Activated naive CD4-positive, alpha-beta T cell treated with anti-CD3 and anti-CD28 coated beads, Interleukin-2, amount 10 ng/mL, durations not matched to agents 5 hours and 36 hours (primary cell): Measurements from ENCODE around the gene CD8A. TPM values are rescaled to one million over a fixed set of nuclear protein-coding genes. Genes with fewer than 3 reads are reported as not detected.

Experiments
- total RNA-seq, 2 experiments: library from RNA; stranded (reverse); gene quantifications; one replicate each; pipeline ENCODE4 v1.2.3, GENCODE V29; 2021

The CD8A gene
- total RNA-seq = 1 to 10 TPM; 6.5 to 7.1 TPM

DNA sequence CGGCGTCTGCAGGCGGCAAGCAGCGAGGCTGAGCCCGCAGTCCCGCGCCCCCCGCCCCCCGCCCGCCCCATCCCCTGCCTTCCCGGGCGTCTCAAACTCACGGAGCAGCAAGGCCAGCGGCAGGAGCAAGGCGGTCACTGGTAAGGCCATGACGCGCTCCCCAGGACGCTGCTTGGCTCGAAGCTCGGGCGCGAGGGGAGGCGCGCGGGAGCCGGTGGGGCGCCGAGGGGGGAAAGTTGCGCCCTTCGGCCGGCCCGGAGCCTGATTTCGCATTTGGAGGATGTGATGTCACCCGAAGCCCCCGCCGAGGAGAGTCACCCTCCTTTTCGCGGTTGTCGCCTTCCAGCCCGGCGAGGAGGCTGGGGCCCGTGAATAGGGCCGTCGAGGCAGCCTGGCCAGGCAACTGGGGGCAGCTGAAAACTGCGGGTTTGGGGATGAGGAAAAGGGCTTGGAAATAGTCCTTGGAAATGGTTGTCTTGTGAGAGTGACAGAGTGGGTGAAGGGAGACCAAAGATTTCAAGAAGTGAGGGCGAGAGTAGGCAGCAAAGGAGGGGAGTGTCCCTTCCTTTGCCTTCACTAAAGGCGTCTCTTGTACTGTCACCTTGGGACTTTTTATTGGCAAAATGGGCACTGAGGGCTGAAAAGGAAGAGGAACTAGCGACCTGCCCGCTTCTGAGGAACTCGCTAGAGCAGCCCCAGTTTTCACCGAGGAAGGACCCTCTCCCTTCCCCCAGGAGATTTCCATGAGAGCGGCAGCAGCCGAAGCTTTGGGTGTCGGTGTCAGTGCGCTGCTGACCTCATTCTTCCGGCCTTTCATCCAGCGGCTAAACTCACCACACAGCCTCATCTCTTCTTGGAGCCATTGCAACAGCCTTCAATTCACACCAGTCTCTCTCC lies at the start of gene CD8A:
TSS of gene CD8A (minus strand) at position 238 of the 897 bp plus-strand sequence. CDS start at position 150, 88 bp downstream.

Other genes starting within 250 kb of the CD8A start
- 10 to 100 TPM; 49.8 to 55.3 TPM for gene CHMP3, start 227.5 kb downstream of the CD8A start, total RNA-seq
- 10 to 100 TPM; 13.9 to 14.1 TPM for gene RNF103, start 167.0 kb downstream of the CD8A start, total RNA-seq
- gene RMND5A, start 70.6 kb downstream of the CD8A start, total RNA-seq = 10 to 100 TPM; 27.7 to 29.1 TPM
- gene CD8B, start 71.0 kb upstream of the CD8A start, total RNA-seq = 1 to 10 TPM; 2.6 to 3.0 TPM
- gene RGPD1, start 151.2 kb upstream of the CD8A start, total RNA-seq = 1 to 10 TPM; 1.1 to 1.6 TPM
- gene PLGLB1, start 230.9 kb upstream of the CD8A start, total RNA-seq = 1 to 10 TPM; 5.0 to 6.9 TPM